ENCODE data around the gene CACNA1I. TPM values are rescaled to one million over a fixed set of nuclear protein-coding genes. Genes with fewer than 3 reads are reported as not detected.

Gene CACNA1I
- total and polyA plus RNA-seq, 2 experiments from 2014 or later = 0.42 to 2.4 TPM

GRCh38 chr22:39625569-39626537 lies 55.3 kb downstream of the CACNA1I start:
- no peaks in the 10 kb centered on the region for H3K9me2 ChIP-seq (ENCODE audit: insufficient read depth)
- Mint-ChIP-seq H3K9me3 (no peaks in the 10 kb centered on the region), H3K4me3 (no peak overlapping the region), H3K4me1 (peaks cover 28% of the 10 kb centered on the region), H3K36me3 (ENCODE audit: low read depth) (no peaks in the 10 kb centered on the region), H3K27ac (no peak overlapping the region), H3K27me3 (ENCODE audit: insufficient read depth, low read depth, poor library complexity) (peaks cover 9% of the 10 kb centered on the region)
- no peaks in the 10 kb centered on the region for H4K20me1 ChIP-seq (replicated peaks; ENCODE audit: insufficient read depth)
- H3K27me3 ChIP-seq (ENCODE audit: insufficient read depth) = no peaks in the 10 kb centered on the region
- no peak overlapping the region for H2AFZ ChIP-seq
- peaks cover 12% of the 10 kb centered on the region for H3K4me1 ChIP-seq (ENCODE audit: insufficient read depth)
- no peaks in the 10 kb centered on the region for H3K36me3 ChIP-seq (ENCODE audit: insufficient read depth)
- H3K79me2 ChIP-seq (replicated peaks; ENCODE audit: insufficient read depth) = no peaks in the 10 kb centered on the region
- H3F3A ChIP-seq (replicated peaks; ENCODE audit: low read depth) = no peaks in the 10 kb centered on the region
- no peak overlapping the region for H3K4me3 ChIP-seq
- DNase-seq (ENCODE audit: low spot score) (peak; percentile 45), ATAC-seq (peak; percentile 53)
- H3K27ac ChIP-seq (ENCODE audit: low read depth) = no peak overlapping the region
- TF ChIP-seq JUNB (IDR thresholded peaks at IDR 0.05; ENCODE audit: unreplicated experiment) (no peak), STAT1 (IDR thresholded peaks at IDR 0.05; ENCODE audit: unreplicated experiment) (no peak), CTCF (conservative IDR thresholded peaks at IDR 0.05; ENCODE audit: low read depth in 2 of 2) (no peak), EZH2 (IDR thresholded peaks at IDR 0.05; ENCODE audit: low read depth, unreplicated experiment) (no peak), ZNF331 (CRISPR knock-in tag; IDR thresholded peaks at IDR 0.05; ENCODE audit: low read depth) (no peak), EZH2phosphoT487 (IDR thresholded peaks at IDR 0.05; ENCODE audit: unreplicated experiment) (no peak), ETS1 (IDR thresholded peaks at IDR 0.05) (no peak), ZNF114 (CRISPR knock-in tag; IDR thresholded peaks at IDR 0.05) (no peak), NANOG (IDR thresholded peaks at IDR 0.05; ENCODE audit: borderline replicate concordance) (no peak), POLR2AphosphoS5 (IDR thresholded peaks at IDR 0.05; ENCODE audit: low read depth) (no peak), REST (IDR thresholded peaks at IDR 0.05; ENCODE audit: unreplicated experiment) (no peak), CREB1 (CRISPR knock-in tag; IDR thresholded peaks at IDR 0.05; ENCODE audit: low read depth) (no peak)
- TF ChIP-seq, protein P1, sequence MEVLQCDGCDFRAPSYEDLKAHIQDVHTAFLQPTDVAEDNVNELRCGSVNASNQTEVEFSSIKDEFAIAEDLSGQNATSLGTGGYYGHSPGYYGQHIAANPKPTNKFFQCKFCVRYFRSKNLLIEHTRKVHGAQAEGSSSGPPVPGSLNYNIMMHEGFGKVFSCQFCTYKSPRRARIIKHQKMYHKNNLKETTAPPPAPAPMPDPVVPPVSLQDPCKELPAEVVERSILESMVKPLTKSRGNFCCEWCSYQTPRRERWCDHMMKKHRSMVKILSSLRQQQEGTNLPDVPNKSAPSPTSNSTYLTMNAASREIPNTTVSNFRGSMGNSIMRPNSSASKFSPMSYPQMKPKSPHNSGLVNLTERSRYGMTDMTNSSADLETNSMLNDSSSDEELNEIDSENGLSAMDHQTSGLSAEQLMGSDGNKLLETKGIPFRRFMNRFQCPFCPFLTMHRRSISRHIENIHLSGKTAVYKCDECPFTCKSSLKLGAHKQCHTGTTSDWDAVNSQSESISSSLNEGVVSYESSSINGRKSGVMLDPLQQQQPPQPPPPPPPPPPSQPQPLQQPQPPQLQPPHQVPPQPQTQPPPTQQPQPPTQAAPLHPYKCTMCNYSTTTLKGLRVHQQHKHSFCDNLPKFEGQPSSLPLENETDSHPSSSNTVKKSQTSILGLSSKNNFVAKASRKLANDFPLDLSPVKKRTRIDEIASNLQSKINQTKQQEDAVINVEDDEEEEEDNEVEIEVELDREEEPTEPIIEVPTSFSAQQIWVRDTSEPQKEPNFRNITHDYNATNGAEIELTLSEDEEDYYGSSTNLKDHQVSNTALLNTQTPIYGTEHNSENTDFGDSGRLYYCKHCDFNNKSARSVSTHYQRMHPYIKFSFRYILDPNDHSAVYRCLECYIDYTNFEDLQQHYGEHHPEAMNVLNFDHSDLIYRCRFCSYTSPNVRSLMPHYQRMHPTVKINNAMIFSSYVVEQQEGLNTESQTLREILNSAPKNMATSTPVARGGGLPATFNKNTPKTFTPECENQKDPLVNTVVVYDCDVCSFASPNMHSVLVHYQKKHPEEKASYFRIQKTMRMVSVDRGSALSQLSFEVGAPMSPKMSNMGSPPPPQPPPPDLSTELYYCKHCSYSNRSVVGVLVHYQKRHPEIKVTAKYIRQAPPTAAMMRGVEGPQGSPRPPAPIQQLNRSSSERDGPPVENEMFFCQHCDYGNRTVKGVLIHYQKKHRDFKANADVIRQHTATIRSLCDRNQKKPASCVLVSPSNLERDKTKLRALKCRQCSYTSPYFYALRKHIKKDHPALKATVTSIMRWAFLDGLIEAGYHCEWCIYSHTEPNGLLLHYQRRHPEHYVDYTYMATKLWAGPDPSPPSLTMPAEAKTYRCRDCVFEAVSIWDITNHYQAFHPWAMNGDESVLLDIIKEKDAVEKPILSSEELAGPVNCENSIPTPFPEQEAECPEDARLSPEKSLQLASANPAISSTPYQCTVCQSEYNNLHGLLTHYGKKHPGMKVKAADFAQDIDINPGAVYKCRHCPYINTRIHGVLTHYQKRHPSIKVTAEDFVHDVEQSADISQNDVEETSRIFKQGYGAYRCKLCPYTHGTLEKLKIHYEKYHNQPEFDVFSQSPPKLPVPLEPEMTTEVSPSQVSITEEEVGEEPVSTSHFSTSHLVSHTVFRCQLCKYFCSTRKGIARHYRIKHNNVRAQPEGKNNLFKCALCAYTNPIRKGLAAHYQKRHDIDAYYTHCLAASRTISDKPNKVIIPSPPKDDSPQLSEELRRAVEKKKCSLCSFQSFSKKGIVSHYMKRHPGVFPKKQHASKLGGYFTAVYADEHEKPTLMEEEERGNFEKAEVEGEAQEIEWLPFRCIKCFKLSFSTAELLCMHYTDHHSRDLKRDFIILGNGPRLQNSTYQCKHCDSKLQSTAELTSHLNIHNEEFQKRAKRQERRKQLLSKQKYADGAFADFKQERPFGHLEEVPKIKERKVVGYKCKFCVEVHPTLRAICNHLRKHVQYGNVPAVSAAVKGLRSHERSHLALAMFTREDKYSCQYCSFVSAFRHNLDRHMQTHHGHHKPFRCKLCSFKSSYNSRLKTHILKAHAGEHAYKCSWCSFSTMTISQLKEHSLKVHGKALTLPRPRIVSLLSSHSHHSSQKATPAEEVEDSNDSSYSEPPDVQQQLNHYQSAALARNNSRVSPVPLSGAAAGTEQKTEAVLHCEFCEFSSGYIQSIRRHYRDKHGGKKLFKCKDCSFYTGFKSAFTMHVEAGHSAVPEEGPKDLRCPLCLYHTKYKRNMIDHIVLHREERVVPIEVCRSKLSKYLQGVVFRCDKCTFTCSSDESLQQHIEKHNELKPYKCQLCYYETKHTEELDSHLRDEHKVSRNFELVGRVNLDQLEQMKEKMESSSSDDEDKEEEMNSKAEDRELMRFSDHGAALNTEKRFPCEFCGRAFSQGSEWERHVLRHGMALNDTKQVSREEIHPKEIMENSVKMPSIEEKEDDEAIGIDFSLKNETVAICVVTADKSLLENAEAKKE (CRISPR knock-in tag; IDR thresholded peaks at IDR 0.05) = no peak
- H3K4me2 ChIP-seq = peak overlapping the region; percentile 51; the same call in 1 of the 2 replicates

Measured in GM23338 (cell line).